IMR-90 (cell line): ENCODE results near the gene STOX2. TPM values are rescaled to one million over a fixed set of nuclear protein-coding genes. Genes with fewer than 3 reads are reported as not detected.

Experiments
- ATAC-seq: fragments of 200-7000 bp; cut with Tn5 transposase; 2 replicates; pipeline ENCODE4 v1.9.1; 2020; ENCODE audit warnings: low read depth, mild to moderate bottlenecking, moderate library complexity
- BruUV-seq: library from RNA; stranded (reverse); fragments of 400-500 nt; replicated peaks from 2 replicates; lab custom pipeline; 2021; lab: Mats Ljungman, UMichigan
- CTCF ChIA-PET: fragments of 300-600 bp; formaldehyde crosslinking; extraction: SDS; loops from one replicate; lab custom pipeline; 2021; ENCODE audit warnings: antibody characterized with exemption; lab: Yijun Ruan, JAX
- POLR2A ChIA-PET: fragments of 300-600 bp; sonication (Branson Sonifier 250); formaldehyde crosslinking; loops from one replicate; lab custom pipeline; 2022; ENCODE audit warnings: antibody characterized with exemption; ENCODE audit not compliant: unreplicated experiment; lab: Charles Lee
- DNase-seq: peaks from one replicate; pipeline ENCODE4 v3.0.0; 2013
- H2AFZ ChIP-seq: replicated peaks from 2 replicates; pipeline ENCODE3; 2013; ENCODE audit warnings: low read length, mild to moderate bottlenecking; ENCODE audit not compliant: poor library complexity
- H2AK5ac ChIP-seq: 2 replicates; pipeline ENCODE4 v1.6.1; 2013; ENCODE audit warnings: low read depth, low read length, inconsistent platforms
- H2AK9ac ChIP-seq: replicated peaks from 2 replicates; pipeline ENCODE3; 2013; ENCODE audit warnings: mild to moderate bottlenecking, low read depth, low read length, moderate library complexity; ENCODE audit not compliant: poor library complexity
- H2BK120ac ChIP-seq: 2 replicates; pipeline ENCODE4 v1.6.1; 2013; ENCODE audit warnings: low read depth, low read length, inconsistent platforms
- H2BK15ac ChIP-seq: 3 replicates; pipeline ENCODE4 v1.6.1; 2013; ENCODE audit warnings: low read depth, low read length, inconsistent platforms
- H2BK20ac ChIP-seq: 2 replicates; pipeline ENCODE4 v1.6.1; 2013; ENCODE audit warnings: low read depth, mild to moderate bottlenecking, inconsistent platforms, low read length, moderate library complexity
- H2BK5ac ChIP-seq: 2 replicates; pipeline ENCODE4 v1.6.1; 2013; ENCODE audit warnings: mild to moderate bottlenecking, low read depth, low read length, inconsistent platforms; ENCODE audit not compliant: poor library complexity, severe bottlenecking
- H3K14ac ChIP-seq: replicated peaks from 2 replicates; pipeline ENCODE4 v1.6.1; 2013; ENCODE audit warnings: low read depth, low read length, inconsistent platforms
- H3K18ac ChIP-seq: 2 replicates; pipeline ENCODE4 v1.6.1; 2013; ENCODE audit warnings: low read depth, low read length, control low read depth
- H3K23ac ChIP-seq: 2 replicates; pipeline ENCODE4 v1.6.1; 2013; ENCODE audit warnings: low read depth, low read length, inconsistent platforms
- H3K27ac ChIP-seq: 2 replicates; pipeline ENCODE4 v1.5.1; 2013; ENCODE audit warnings: mild to moderate bottlenecking, control low read depth, low read length; ENCODE audit not compliant: insufficient read depth
- H3K27me3 ChIP-seq: 2 replicates; pipeline ENCODE4 v1.6.1; 2013; ENCODE audit warnings: low read length; ENCODE audit not compliant: control insufficient read depth, insufficient read depth
- H3K36me3 ChIP-seq: 2 replicates; pipeline ENCODE4 v1.6.1; 2013; ENCODE audit warnings: low read length, mixed read lengths; ENCODE audit not compliant: control insufficient read depth, insufficient read depth
- H3K4ac ChIP-seq: 2 replicates; pipeline ENCODE4 v1.6.1; 2013; ENCODE audit warnings: low read depth, low read length, inconsistent platforms
- H3K4me1 ChIP-seq: 2 replicates; pipeline ENCODE4 v1.6.1; 2013; ENCODE audit warnings: low read length, mixed read lengths; ENCODE audit not compliant: control insufficient read depth, insufficient read depth
- H3K4me2 ChIP-seq: 2 replicates; pipeline ENCODE4 v1.6.1; 2013; ENCODE audit warnings: low read depth, mild to moderate bottlenecking, control low read depth, low read length, moderate library complexity
- H3K4me3 ChIP-seq: 2 replicates; pipeline ENCODE4 v1.5.1; 2013; ENCODE audit warnings: low read depth, mild to moderate bottlenecking, control low read depth, low read length, moderate library complexity; ENCODE audit not compliant: insufficient read depth
- H3K56ac ChIP-seq: 2 replicates; pipeline ENCODE4 v1.6.1; 2013; ENCODE audit warnings: low read length, inconsistent platforms; ENCODE audit not compliant: insufficient read depth; ENCODE audit errors: extremely low read depth
- H3K79me1 ChIP-seq, 2 experiments: 2 replicates each; pipeline ENCODE4 v1.6.1; 2013; ENCODE audit warnings: low read length in 2 of 2, inconsistent platforms in 1 of 2, low read depth in 1 of 2
- H3K9ac ChIP-seq: 2 replicates; pipeline ENCODE4 v1.6.1; 2013; ENCODE audit warnings: low read depth, low read length, control low read depth
- H3K9me1 ChIP-seq: 2 replicates; pipeline ENCODE4 v1.6.1; 2013; ENCODE audit warnings: low read length, inconsistent platforms; ENCODE audit not compliant: insufficient read depth
- H3K9me3 ChIP-seq: 2 replicates; pipeline ENCODE4 v1.6.1; 2013; ENCODE audit warnings: low read length; ENCODE audit not compliant: control insufficient read depth, insufficient read depth
- H4K20me1 ChIP-seq: 2 replicates; pipeline ENCODE4 v1.6.1; 2013; ENCODE audit warnings: low read length, inconsistent platforms; ENCODE audit not compliant: insufficient read depth
- H4K5ac ChIP-seq: 2 replicates; pipeline ENCODE4 v1.6.1; 2013; ENCODE audit warnings: mild to moderate bottlenecking, low read depth, low read length, control low read depth
- H4K8ac ChIP-seq, 2 experiments: 2 replicates each; pipeline ENCODE4 v1.6.1; 2013; ENCODE audit warnings: low read depth in 2 of 2, low read length in 2 of 2, control low read depth in 1 of 2, inconsistent platforms in 1 of 2
- H4K91ac ChIP-seq: 2 replicates; pipeline ENCODE4 v1.6.1; 2013; ENCODE audit warnings: low read depth, low read length, inconsistent platforms; ENCODE audit not compliant: insufficient read depth
- BHLHE40 ChIP-seq: fragments of 150-350 bp; IDR thresholded peaks from 2 replicates; pipeline ENCODE4 v1.6.1; 2016; ENCODE audit warnings: mild to moderate bottlenecking, low read depth, low read length
- CEBPB ChIP-seq: IDR thresholded peaks from 2 replicates; pipeline ENCODE4 v1.6.1; 2012; ENCODE audit warnings: low read depth, low read length, improper control_type of control experiment
- CHD1 ChIP-seq: IDR thresholded peaks from 2 replicates; pipeline ENCODE4 v1.6.1; 2012; ENCODE audit warnings: low read depth, low read length, improper control_type of control experiment
- CTCF ChIP-seq: conservative IDR thresholded peaks from 2 replicates; pipeline ENCODE4 v1.5.1; 2012; ENCODE audit warnings: mild to moderate bottlenecking, low read depth, low read length, improper control_type of control experiment
- ELK1 ChIP-seq: fragments of 150-350 bp; IDR thresholded peaks from 2 replicates; pipeline ENCODE4 v1.6.1; 2016; ENCODE audit warnings: low read depth, mild to moderate bottlenecking, low read length, moderate library complexity, borderline replicate concordance
- FOS ChIP-seq: fragments of 150-350 bp; IDR thresholded peaks from 2 replicates; pipeline ENCODE4 v1.6.1; 2016; ENCODE audit warnings: low read depth, low read length
- MAFK ChIP-seq: IDR thresholded peaks from 2 replicates; pipeline ENCODE4 v1.6.1; 2012; ENCODE audit warnings: low read depth, low read length, improper control_type of control experiment
- MAZ ChIP-seq: IDR thresholded peaks from 2 replicates; pipeline ENCODE4 v1.6.1; 2012; ENCODE audit warnings: low read depth, mild to moderate bottlenecking, low read length, improper control_type of control experiment, moderate library complexity, borderline replicate concordance
- MXI1 ChIP-seq: IDR thresholded peaks from 2 replicates; pipeline ENCODE4 v1.6.1; 2012; ENCODE audit warnings: low read depth, mild to moderate bottlenecking, low read length, moderate library complexity, borderline replicate concordance
- NFE2L2 ChIP-seq: fragments of 150-350 bp; IDR thresholded peaks from 2 replicates; pipeline ENCODE4 v1.6.1; 2016; ENCODE audit warnings: low read depth, mild to moderate bottlenecking, low read length
- POLR2A ChIP-seq: IDR thresholded peaks from 2 replicates; pipeline ENCODE4 v1.6.1; 2012; ENCODE audit warnings: mild to moderate bottlenecking, low read depth, low read length
- RAD21 ChIP-seq: IDR thresholded peaks from 2 replicates; pipeline ENCODE4 v1.6.1; 2012; ENCODE audit warnings: low read length, improper control_type of control experiment
- RCOR1 ChIP-seq: IDR thresholded peaks from 2 replicates; pipeline ENCODE4 v1.6.1; 2012; ENCODE audit warnings: mild to moderate bottlenecking, low read length, improper control_type of control experiment; ENCODE audit not compliant: insufficient replicate concordance
- RFX5 ChIP-seq: IDR thresholded peaks from 2 replicates; pipeline ENCODE4 v1.8.0; 2012; ENCODE audit warnings: low read depth, mild to moderate bottlenecking, low read length, moderate library complexity
- SMC3 ChIP-seq: fragments of 150-350 bp; IDR thresholded peaks from 2 replicates; pipeline ENCODE4 v1.6.1; 2016; ENCODE audit warnings: low read depth, mild to moderate bottlenecking, antibody characterized with exemption, low read length, moderate library complexity
- USF2 ChIP-seq: fragments of 150-350 bp; IDR thresholded peaks from 2 replicates; pipeline ENCODE4 v1.6.1; 2017; ENCODE audit warnings: mild to moderate bottlenecking, antibody characterized with exemption, low read length, low read depth
- WGBS, 2 experiments: methylation state at CpG; one replicate each; pipeline versions ENCODE4 v1.1.5 to v1.1.7; 2013; ENCODE audit warnings: missing lambda C conversion rate in 2 of 2; ENCODE audit not compliant: insufficient read length in 1 of 2; ENCODE audit errors: extremely low coverage in 2 of 2; 5-methylcytosine and 5-hydroxymethylcytosine counted together
- dilution Hi-C: fragments of 300-500 bp; cut with HindIII; formaldehyde crosslinking; loops from one replicate; pipeline ENCODE4 v1.14.3; 2018; ENCODE audit warnings: low sequenced_read_pairs; ENCODE audit not compliant: unreplicated experiment
- in situ Hi-C: fragments of 300-500 bp; cut with MboI; formaldehyde crosslinking; loops from 3 replicates; pipeline ENCODE4 v1.14.3; 2019; ENCODE audit warnings: low sequenced_read_pairs, inconsistent platforms, mixed read lengths
- intact Hi-C: fragments of 100-400 bp; cut with micrococcal nuclease; formaldehyde crosslinking; loops from 2 replicates; pipeline ENCODE4 v1.10.0; 2022
- polyA plus RNA-seq, 3 experiments: library from polyadenylated mRNA; depleted of rRNA; stranded (reverse); fragments of >200 nt; gene quantifications; 2 replicates each; pipeline ENCODE4 v1.2.3, GENCODE V29; 2012; ENCODE audit warnings: low replicate concordance in 1 of 3
- total RNA-seq: library from RNA; depleted of rRNA; stranded (reverse); fragments of >200 nt; gene quantifications from 2 replicates; pipeline ENCODE4 v1.2.3, GENCODE V29; 2012

STOX2 gene
- total and polyA plus RNA-seq, 2 of the 4 experiments (the other 2 are of a cell fraction) = 1.1 to 5.4 TPM

GRCh38 chr4:183921335-183921734, 16.2 kb downstream of the STOX2 start:
- H3K4me3 ChIP-seq = no peak overlapping the region
- H3K27me3 ChIP-seq = no peaks in the 10 kb centered on the region; the same call in 1 of the 2 replicates
- H3K23ac ChIP-seq = no peak overlapping the region
- no peak for DNase-seq
- BruUV-seq = no TSS peak
- no peaks in the 10 kb centered on the region; the same call in 1 of the 2 replicates for H3K36me3 ChIP-seq
- no peaks in the 10 kb centered on the region for H4K20me1 ChIP-seq
- H4K91ac ChIP-seq = no peak overlapping the region
- H2AFZ ChIP-seq = no peak overlapping the region
- in situ Hi-C loops = no loop called here
- no CpG with 5 or more reads among the region's 2 CpGs for WGBS, 2 experiments
- no peak overlapping the region for H3K14ac ChIP-seq
- no peak overlapping the region for H3K9ac ChIP-seq
- H2BK5ac ChIP-seq = no peak overlapping the region
- H4K8ac ChIP-seq = no peak overlapping the region
- intact Hi-C loops = no loop called here
- H3K27ac ChIP-seq = no peak overlapping the region
- no peak for ATAC-seq
- H3K4me2 ChIP-seq = no peak overlapping the region
- H3K4ac ChIP-seq = no peak overlapping the region
- no peak overlapping the region for H2AK9ac ChIP-seq
- dilution Hi-C loops = no loop called here
- no peak overlapping the region for H2BK120ac ChIP-seq
- H4K5ac ChIP-seq = no peak overlapping the region
- no peaks in the 10 kb centered on the region; the same call in 1 of the 2 replicates for H3K4me1 ChIP-seq
- no peak for TF ChIP-seq RAD21
- no peak for TF ChIP-seq RFX5
- no peak for TF ChIP-seq BHLHE40
- no peak for TF ChIP-seq SMC3
- no peak for TF ChIP-seq ELK1
- no peak for TF ChIP-seq MAFK
- TF ChIP-seq MXI1 = no peak
- TF ChIP-seq CTCF = no peak
- TF ChIP-seq RCOR1 = no peak
- TF ChIP-seq NFE2L2 = no peak
- no peak for TF ChIP-seq CEBPB
- no peak for TF ChIP-seq CHD1
- TF ChIP-seq USF2 = no peak
- TF ChIP-seq MAZ = no peak
- TF ChIP-seq FOS = no peak
- TF ChIP-seq POLR2A = no peak
- H3K9me3 ChIP-seq = no peaks in the 10 kb centered on the region
- H3K56ac ChIP-seq = no peak overlapping the region
- H2BK20ac ChIP-seq = no peak overlapping the region
- H3K18ac ChIP-seq = no peak overlapping the region
- ChIA-PET CTCF (interaction anchor here (0.6 kb wide), 1 partner anchor 587 kb away, joined by 3 read pairs; no protein-coding TSS in a partner anchor), POLR2A (no interaction called here)
- H3K9me1 ChIP-seq = no peaks in the 10 kb centered on the region
- no peak overlapping the region for H2AK5ac ChIP-seq
- H2BK15ac ChIP-seq = no peak overlapping the region
- no peaks in the 10 kb centered on the region for H3K79me1 ChIP-seq
